HL-60 (cell line): ENCODE results near the gene PADI4.

ENCODE experiments used
- DNase-seq, 2 experiments: peaks; one replicate each; pipeline ENCODE4 v3.0.0-alpha.2; 2010 to 2020; ENCODE audit warnings: low read depth in 1 of 2, low spot score in 1 of 2
- H3K27ac ChIP-seq: fragments of 250-450 bp; sonication (Bioruptor Pico); replicated peaks from 2 replicates; pipeline ENCODE4 v1.5.1; 2020; ENCODE audit warnings: mild to moderate bottlenecking, moderate library complexity
- H3K27me3 ChIP-seq: fragments of 250-450 bp; sonication (Bioruptor Pico); 2 replicates; pipeline ENCODE4 v1.5.1; 2021; ENCODE audit warnings: mild to moderate bottlenecking, moderate library complexity; ENCODE audit not compliant: insufficient read depth, poor library complexity, severe bottlenecking
- H3K4me3 ChIP-seq: replicated peaks from 2 replicates; pipeline ENCODE4 v1.5.1; 2011; ENCODE audit warnings: mild to moderate bottlenecking, control low read depth, low read length; ENCODE audit not compliant: insufficient read depth
- CTCF ChIP-seq: IDR thresholded peaks from one replicate; pipeline ENCODE4 v1.5.1; 2011; ENCODE audit warnings: low read length, control low read depth, inconsistent platforms; ENCODE audit not compliant: insufficient read depth
- GABPA ChIP-seq: IDR thresholded peaks from 2 replicates; pipeline ENCODE4 v1.6.1; 2012; ENCODE audit warnings: low read depth
- POLR2AphosphoS5 ChIP-seq: IDR thresholded peaks from 2 replicates; pipeline ENCODE4 v1.6.1; 2012; ENCODE audit warnings: low read depth
- REST ChIP-seq: IDR thresholded peaks from 2 replicates; pipeline ENCODE4 v1.6.1; 2012; ENCODE audit warnings: low read depth; ENCODE audit not compliant: insufficient replicate concordance
- SPI1 ChIP-seq: IDR thresholded peaks from 2 replicates; pipeline ENCODE4 v1.6.1; 2012; ENCODE audit warnings: low read depth, mild to moderate bottlenecking, borderline replicate concordance

Gene PADI4

GRCh38 chr1:17314491-17314971 is 6.5 kb downstream of the PADI4 start:
- H3K4me3 ChIP-seq, result no peak overlapping the region
- H3K27me3 ChIP-seq, result no peaks in the 10 kb centered on the region
- no peak for TF ChIP-seq REST
- no peak for TF ChIP-seq SPI1
- TF ChIP-seq GABPA, result no peak
- TF ChIP-seq POLR2AphosphoS5, result no peak
- TF ChIP-seq CTCF, result no peak
- DNase-seq, result no peak
- H3K27ac ChIP-seq, result no peak overlapping the region

- no peaks in the 10 kb centered on the region for H3K27me3 ChIP-seq
- H3K27ac ChIP-seq, result no peak overlapping the region
- TF ChIP-seq POLR2AphosphoS5 (no peak), REST (no peak), SPI1 (no peak), CTCF (no peak), GABPA (no peak)
- H3K4me3 ChIP-seq, result no peak overlapping the region
- DNase-seq, result no peak
These were observed 7.6 kb downstream of the PADI4 start for GRCh38 chr1:17315542-17316130.

- no peak for TF ChIP-seq GABPA
- no peak for TF ChIP-seq REST
- no peak for TF ChIP-seq CTCF
- no peak for TF ChIP-seq SPI1
- TF ChIP-seq POLR2AphosphoS5, result no peak
- no peak overlapping the region for H3K4me3 ChIP-seq
- no peak for DNase-seq
- no peak overlapping the region for H3K27ac ChIP-seq
- H3K27me3 ChIP-seq, result no peaks in the 10 kb centered on the region
These were observed 8.7 kb downstream of the PADI4 start for GRCh38 chr1:17316704-17317103.
